ENCODE results near the gene MIDN. TPM values are rescaled to one million over a fixed set of nuclear protein-coding genes. Genes with fewer than 3 reads are reported as not detected.

The MIDN gene
- total and polyA plus RNA-seq, 2 donors (not counting 1 experiment from before 2014, with no cell fraction given) = 12.0 to 18.8 TPM

- Histone ChIP-seq H4K20me1 (ENCODE audit: control insufficient read depth, extremely low read depth, insufficient read depth, low read length) (no peaks in the 10 kb centered on the region), H3K79me2 (ENCODE audit: control insufficient read depth, insufficient read depth, low read length) (peaks cover 8% of the 10 kb centered on the region), H2AFZ (ENCODE audit: low read length) (no peak overlapping the region), H3K36me3 (ENCODE audit: control insufficient read depth, insufficient read depth, low read length) (no peaks in the 10 kb centered on the region), H3K4me1 (ENCODE audit: control insufficient read depth, extremely low read depth, insufficient read depth, low read length) (peaks cover 50% of the 10 kb centered on the region), H3K4me3 (replicated peaks in 1 of 4; ENCODE audit: control extremely low read depth in 1 of 4, insufficient read depth in 1 of 4, low read depth in 3 of 4, low read length in 4 of 4) (no peak overlapping the region), H3K9me3 (ENCODE audit: control insufficient read depth, insufficient read depth, low read depth, low read length) (no peaks in the 10 kb centered on the region), H3K27ac (ENCODE audit: insufficient read depth, low read length) (peak overlapping the region; percentile 96), H3K27me3 (ENCODE audit: control insufficient read depth, insufficient read depth, low read length) (no peaks in the 10 kb centered on the region), H3K4me2 (ENCODE audit: extremely low read depth, insufficient read depth, low read length) (peak overlapping the region; percentile 66), H3K9ac (ENCODE audit: insufficient read depth, low read length) (peak overlapping the region; percentile 36)
- DNase-seq (ENCODE audit: low read depth in 2 of 2) = peak; percentile 87 to 89
- no peak for TF ChIP-seq CTCF (conservative IDR thresholded peaks at IDR 0.05 in 1 of 2, IDR thresholded peaks at IDR 0.05 in 1 of 2; ENCODE audit: low read depth in 1 of 2, low read length in 2 of 2)
- TF ChIP-seq EZH2 (IDR thresholded peaks at IDR 0.05; ENCODE audit: low read length, missing control alignments) = no peak
These were observed 16.6 kb downstream of the MIDN start for GRCh38 chr19:1264801-1265614.

GRCh38 chr19:1265615-1266128 lies 17.3 kb downstream of the MIDN start:
- Histone ChIP-seq H3K27me3 (ENCODE audit: control insufficient read depth, insufficient read depth, low read length) (no peaks in the 10 kb centered on the region), H2AFZ (ENCODE audit: low read length) (no peak overlapping the region), H3K9me3 (ENCODE audit: control insufficient read depth, insufficient read depth, low read depth, low read length) (no peaks in the 10 kb centered on the region), H3K27ac (ENCODE audit: insufficient read depth, low read length) (peak overlapping the region; percentile 96), H3K4me3 (replicated peaks in 1 of 4; ENCODE audit: control extremely low read depth in 1 of 4, insufficient read depth in 1 of 4, low read depth in 3 of 4, low read length in 4 of 4) (peak overlapping the region; percentile 27 to 61 (median 45)), H3K4me1 (ENCODE audit: control insufficient read depth, extremely low read depth, insufficient read depth, low read length) (peaks cover 45% of the 10 kb centered on the region), H3K4me2 (ENCODE audit: extremely low read depth, insufficient read depth, low read length) (peak overlapping the region; percentile 91), H3K79me2 (ENCODE audit: control insufficient read depth, insufficient read depth, low read length) (peaks cover 15% of the 10 kb centered on the region), H3K36me3 (ENCODE audit: control insufficient read depth, insufficient read depth, low read length) (no peaks in the 10 kb centered on the region), H4K20me1 (ENCODE audit: control insufficient read depth, extremely low read depth, insufficient read depth, low read length) (no peaks in the 10 kb centered on the region), H3K9ac (ENCODE audit: insufficient read depth, low read length) (peak overlapping the region; percentile 80)
- DNase-seq (ENCODE audit: low read depth in 2 of 2) = peak; percentile 73 to 80
- TF ChIP-seq CTCF (conservative IDR thresholded peaks at IDR 0.05 in 1 of 2, IDR thresholded peaks at IDR 0.05 in 1 of 2; ENCODE audit: low read depth in 1 of 2, low read length in 2 of 2) (no peak), EZH2 (IDR thresholded peaks at IDR 0.05; ENCODE audit: low read length, missing control alignments) (no peak)

GRCh38 chr19:1266129-1266915 lies 17.9 kb downstream of the MIDN start:
- DNase-seq (ENCODE audit: low read depth in 2 of 2) = peak; percentile 80 to 83
- no peaks in the 10 kb centered on the region for H3K9me3 ChIP-seq (ENCODE audit: control insufficient read depth, insufficient read depth, low read depth, low read length)
- peaks cover 21% of the 10 kb centered on the region for H3K79me2 ChIP-seq (ENCODE audit: control insufficient read depth, insufficient read depth, low read length)
- peaks cover 48% of the 10 kb centered on the region for H3K4me1 ChIP-seq (ENCODE audit: control insufficient read depth, extremely low read depth, insufficient read depth, low read length)
- peaks cover 5% of the 10 kb centered on the region for H3K36me3 ChIP-seq (ENCODE audit: control insufficient read depth, insufficient read depth, low read length)
- TF ChIP-seq EZH2 (IDR thresholded peaks at IDR 0.05; ENCODE audit: low read length, missing control alignments) (no peak), CTCF (conservative IDR thresholded peaks at IDR 0.05 in 1 of 2, IDR thresholded peaks at IDR 0.05 in 1 of 2; ENCODE audit: low read depth in 1 of 2, low read length in 2 of 2) (no peak)
- no peaks in the 10 kb centered on the region for H3K27me3 ChIP-seq (ENCODE audit: control insufficient read depth, insufficient read depth, low read length)
- peak overlapping the region; percentile 96 for H3K27ac ChIP-seq (ENCODE audit: insufficient read depth, low read length)
- H3K4me2 ChIP-seq (ENCODE audit: extremely low read depth, insufficient read depth, low read length) = peak overlapping the region; percentile 96
- no peak overlapping the region for H2AFZ ChIP-seq (ENCODE audit: low read length)
- peak overlapping the region; percentile 80 for H3K9ac ChIP-seq (ENCODE audit: insufficient read depth, low read length)
- peak overlapping the region; percentile 27 to 61 (median 56) for H3K4me3 ChIP-seq (replicated peaks in 1 of 4; ENCODE audit: control extremely low read depth in 1 of 4, insufficient read depth in 1 of 4, low read depth in 3 of 4, low read length in 4 of 4)
- H4K20me1 ChIP-seq (ENCODE audit: control insufficient read depth, extremely low read depth, insufficient read depth, low read length) = no peaks in the 10 kb centered on the region
